Activated CD8-positive, alpha-beta memory T cell treated with anti-CD3 and anti-CD28 coated beads, Interleukin-2, amount 50 U/mL, for 4 hours (primary cell): ENCODE results near the gene LRRC55.
"Not testable (repeated sequence)": the region's sequence is repeated elsewhere in the genome, so short reads cannot be mapped to it uniquely, and the experiment has no call there.

Experiments
- DNase-seq: peaks from one replicate; pipeline ENCODE4 v3.0.0-alpha.2; 2020

Gene LRRC55

GRCh38 chr11:57162179-57162898 lies 19.4 kb upstream of the LRRC55 start:
- DNase-seq, result no peak

GRCh38 chr11:57163160-57163868 lies 18.4 kb upstream of the LRRC55 start:
- DNase-seq, result no peak

- DNase-seq, result no peak
Observed at GRCh38 chr11:57164317-57164716, 17.4 kb upstream of the LRRC55 start.

GRCh38 chr11:57167125-57167846 lies 14.5 kb upstream of the LRRC55 start:
- no peak for DNase-seq

- DNase-seq, result not testable (repeated sequence)
Observed at GRCh38 chr11:57169732-57170313, 11.9 kb upstream of the LRRC55 start.

- DNase-seq, result no peak
Observed at GRCh38 chr11:57172031-57172430, 9.7 kb upstream of the LRRC55 start.

- no peak for DNase-seq
Observed at GRCh38 chr11:57174656-57175055, 7.1 kb upstream of the LRRC55 start.

GRCh38 chr11:57175478-57175877 lies 6.3 kb upstream of the LRRC55 start:
- no peak for DNase-seq

GRCh38 chr11:57178334-57178733 lies 3.4 kb upstream of the LRRC55 start:
- no peak for DNase-seq

GRCh38 chr11:57179681-57180080 lies 2.1 kb upstream of the LRRC55 start:
- no peak for DNase-seq

GRCh38 chr11:57180081-57180561 lies 1.6 kb upstream of the LRRC55 start:
- DNase-seq, result no peak

GRCh38 chr11:57180964-57181363 lies 789 bp upstream of the LRRC55 start:
- no peak for DNase-seq

- DNase-seq, result no peak
Observed at GRCh38 chr11:57182896-57183295, 1.1 kb downstream of the LRRC55 start.

- DNase-seq, result no peak
Observed at GRCh38 chr11:57190548-57190947, 8.8 kb downstream of the LRRC55 start.

GRCh38 chr11:57191311-57192219 lies 9.8 kb downstream of the LRRC55 start:
- no peak for DNase-seq

GRCh38 chr11:57192316-57192715 lies 10.6 kb downstream of the LRRC55 start:
- no peak for DNase-seq

GRCh38 chr11:57196596-57196995 lies 14.8 kb downstream of the LRRC55 start:
- DNase-seq, result no peak

GRCh38 chr11:57197762-57198161 lies 16.0 kb downstream of the LRRC55 start:
- no peak for DNase-seq

- DNase-seq, result no peak
Observed at GRCh38 chr11:57199330-57199729, 17.6 kb downstream of the LRRC55 start.

- DNase-seq, result no peak
Observed at GRCh38 chr11:57200917-57201316, 19.2 kb downstream of the LRRC55 start.

GRCh38 chr11:57202281-57202680 lies 20.5 kb downstream of the LRRC55 start:
- DNase-seq, result no peak

- no peak for DNase-seq
Observed at GRCh38 chr11:57203359-57203758, 21.6 kb downstream of the LRRC55 start.
